Measurements from ENCODE around the gene NR5A2. TPM values are rescaled to one million over a fixed set of nuclear protein-coding genes. Genes with fewer than 3 reads are reported as not detected.

Gene NR5A2
- total and polyA plus RNA-seq, 7 donors: 0.49 to 13.8 (median 1.9) TPM

- H3K4me3 ChIP-seq: no peak overlapping the region
- H3K36me3 ChIP-seq: no peaks in the 10 kb centered on the region
- H3K4me1 ChIP-seq: no peaks in the 10 kb centered on the region
- H3K27ac ChIP-seq: no peak overlapping the region
- intact Hi-C loops (cut with DNase I): no loop called here
- WGBS, 2 donors: 92% methylated on average over 7 of the region's 7 CpGs
- TF ChIP-seq CTCF (IDR thresholded peaks at IDR 0.05) (no peak), EP300 (IDR thresholded peaks at IDR 0.05) (no peak), POLR2AphosphoS5 (IDR thresholded peaks at IDR 0.05) (no peak), POLR2A (IDR thresholded peaks at IDR 0.05) (no peak)
- no peak for DNase-seq
- no peaks in the 10 kb centered on the region for H3K9me3 ChIP-seq
- H3K27me3 ChIP-seq: no peaks in the 10 kb centered on the region
These were observed 141.4 kb downstream of the NR5A2 start for GRCh38 chr1:200168926-200169325.

GRCh38 chr1:200172311-200172710 lies 144.8 kb downstream of the NR5A2 start:
- Histone ChIP-seq H3K27me3 (no peaks in the 10 kb centered on the region), H3K9me3 (no peaks in the 10 kb centered on the region), H3K4me3 (no peak overlapping the region), H3K36me3 (no peaks in the 10 kb centered on the region), H3K4me1 (no peaks in the 10 kb centered on the region), H3K27ac (no peak overlapping the region)
- intact Hi-C loops (cut with DNase I): no loop called here
- TF ChIP-seq POLR2A (IDR thresholded peaks at IDR 0.05) (no peak), POLR2AphosphoS5 (IDR thresholded peaks at IDR 0.05) (no peak), EP300 (IDR thresholded peaks at IDR 0.05) (no peak), CTCF (IDR thresholded peaks at IDR 0.05) (no peak)
- WGBS, 2 donors: 66 to 74% methylated on average over 4 of the region's 4 CpGs
- DNase-seq: no peak

GRCh38 chr1:200173097-200173618 lies 145.6 kb downstream of the NR5A2 start:
- WGBS, 2 donors: 68 to 70% methylated on average over 2 of the region's 2 CpGs
- TF ChIP-seq POLR2AphosphoS5 (IDR thresholded peaks at IDR 0.05): no peak
- TF ChIP-seq CTCF (IDR thresholded peaks at IDR 0.05): no peak
- TF ChIP-seq POLR2A (IDR thresholded peaks at IDR 0.05): no peak
- no peak for TF ChIP-seq EP300 (IDR thresholded peaks at IDR 0.05)
- intact Hi-C loops (cut with DNase I): no loop called here
- no peak for DNase-seq
- H3K9me3 ChIP-seq: no peaks in the 10 kb centered on the region
- H3K27me3 ChIP-seq: no peaks in the 10 kb centered on the region
- no peaks in the 10 kb centered on the region for H3K36me3 ChIP-seq
- H3K27ac ChIP-seq: no peak overlapping the region
- H3K4me1 ChIP-seq: no peaks in the 10 kb centered on the region
- H3K4me3 ChIP-seq: no peak overlapping the region

DNA sequence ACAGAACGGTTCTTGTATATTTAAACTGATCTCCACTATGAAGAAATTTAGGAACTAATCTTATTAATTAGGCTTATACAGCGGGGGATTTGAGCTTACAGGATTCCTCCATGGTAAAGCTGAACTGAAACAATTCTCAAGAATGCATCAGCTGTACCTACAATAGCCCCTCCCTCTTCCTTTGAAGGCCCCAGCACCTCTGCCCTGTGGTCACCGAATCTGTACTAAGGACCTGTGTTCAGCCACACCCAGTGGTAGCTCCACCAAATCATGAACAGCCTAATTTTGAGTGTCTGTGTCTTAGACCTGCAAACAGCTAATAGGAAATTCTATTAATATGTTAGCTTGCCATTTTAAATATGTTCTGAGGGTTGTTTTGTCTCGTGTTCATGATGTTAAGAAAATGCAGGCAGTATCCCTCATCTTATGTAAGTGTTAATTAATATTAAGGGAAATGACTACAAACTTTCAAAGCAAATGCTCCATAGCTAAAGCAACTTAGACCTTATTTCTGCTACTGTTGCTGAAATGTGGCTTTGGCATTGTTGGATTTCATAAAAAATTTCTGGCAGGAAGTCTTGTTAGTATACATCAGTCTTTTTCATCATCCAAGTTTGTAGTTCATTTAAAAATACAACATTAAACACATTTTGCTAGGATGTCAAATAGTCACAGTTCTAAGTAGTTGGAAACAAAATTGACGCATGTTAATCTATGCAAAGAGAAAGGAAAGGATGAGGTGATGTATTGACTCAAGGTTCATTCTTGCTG lies 147.2 kb downstream of the NR5A2 start:
- no peak overlapping the region for H3K27ac ChIP-seq
- no peak for DNase-seq
- H3K27me3 ChIP-seq: no peaks in the 10 kb centered on the region
- H3K4me3 ChIP-seq: no peak overlapping the region
- WGBS, 2 donors: 85 to 89% methylated on average over 5 of the region's 5 CpGs
- no peaks in the 10 kb centered on the region for H3K4me1 ChIP-seq
- H3K36me3 ChIP-seq: no peaks in the 10 kb centered on the region
- H3K9me3 ChIP-seq: no peaks in the 10 kb centered on the region
- intact Hi-C loops (cut with DNase I): no loop called here
- TF ChIP-seq POLR2A (IDR thresholded peaks at IDR 0.05) (no peak), EP300 (IDR thresholded peaks at IDR 0.05) (no peak), CTCF (IDR thresholded peaks at IDR 0.05) (no peak), POLR2AphosphoS5 (IDR thresholded peaks at IDR 0.05) (no peak)
